GM18909 (cell line): ENCODE data around the gene WBP1.

Source experiments
- ATAC-seq: cut with Tn5 transposase; IDR thresholded peaks from one replicate; pipeline ENCODE4 v1.9.1; 2021; ENCODE audit warnings: mild to moderate bottlenecking; ENCODE audit not compliant: unreplicated experiment, poor library complexity

Gene WBP1

GRCh38 chr2:74499940-74500577, 41.8 kb downstream of the WBP1 start:
- no peak for ATAC-seq

- ATAC-seq, result no peak
These were observed 42.3 kb downstream of the WBP1 start for GRCh38 chr2:74500578-74500946.

GRCh38 chr2:74501335-74502071, 43.3 kb downstream of the WBP1 start:
- ATAC-seq, result no peak

GRCh38 chr2:74502147-74502719, 44.0 kb downstream of the WBP1 start:
- no peak for ATAC-seq

- ATAC-seq, result peak; percentile 39
These were observed 44.7 kb downstream of the WBP1 start for GRCh38 chr2:74502720-74503505.

GRCh38 chr2:74503506-74504475, 45.6 kb downstream of the WBP1 start:
- no peak for ATAC-seq

- no peak for ATAC-seq
These were observed 46.4 kb downstream of the WBP1 start for GRCh38 chr2:74504591-74504990.

GRCh38 chr2:74505448-74506246, 47.4 kb downstream of the WBP1 start:
- ATAC-seq, result no peak

- peak; percentile 90 for ATAC-seq
These were observed 49.1 kb downstream of the WBP1 start, which contains the start of gene PCGF1 for GRCh38 chr2:74507145-74507925. Gene PCGF1, minus strand, starts transcription at chr2:74507695. Its CDS starts 27 bp downstream, at chr2:74507668.

- ATAC-seq, result peak; percentile 13
These were observed 49.8 kb downstream of the WBP1 start for GRCh38 chr2:74507926-74508520.

- no peak for ATAC-seq
These were observed 52.0 kb downstream of the WBP1 start for GRCh38 chr2:74510272-74510671.
